ENCODE data around the gene SPI1.

Gene SPI1

GRCh38 chr11:47413351-47413750 is 35.0 kb upstream of the SPI1 start:
- H3K9ac ChIP-seq (ENCODE audit: low read length in 2 of 2): no peak overlapping the region
- H3K4me1 ChIP-seq (ENCODE audit: control insufficient read depth, insufficient read depth, low read length): peaks cover 51% of the 10 kb centered on the region
- H3K27me3 ChIP-seq (ENCODE audit: control insufficient read depth in 1 of 2, insufficient read depth in 2 of 2, low read length in 2 of 2): no peaks in the 10 kb centered on the region
- no peaks in the 10 kb centered on the region for H3K9me3 ChIP-seq (ENCODE audit: control insufficient read depth in 2 of 2, low read length in 2 of 2)
- no peak overlapping the region for H3K4me3 ChIP-seq (ENCODE audit: low read length in 2 of 2)
- H3K36me3 ChIP-seq (ENCODE audit: control insufficient read depth in 2 of 2, insufficient read depth in 2 of 2, low read length in 2 of 2): peaks cover 17 to 36% of the 10 kb centered on the region in 2 donors
- H3K27ac ChIP-seq (ENCODE audit: low read length): no peak overlapping the region

DNA sequence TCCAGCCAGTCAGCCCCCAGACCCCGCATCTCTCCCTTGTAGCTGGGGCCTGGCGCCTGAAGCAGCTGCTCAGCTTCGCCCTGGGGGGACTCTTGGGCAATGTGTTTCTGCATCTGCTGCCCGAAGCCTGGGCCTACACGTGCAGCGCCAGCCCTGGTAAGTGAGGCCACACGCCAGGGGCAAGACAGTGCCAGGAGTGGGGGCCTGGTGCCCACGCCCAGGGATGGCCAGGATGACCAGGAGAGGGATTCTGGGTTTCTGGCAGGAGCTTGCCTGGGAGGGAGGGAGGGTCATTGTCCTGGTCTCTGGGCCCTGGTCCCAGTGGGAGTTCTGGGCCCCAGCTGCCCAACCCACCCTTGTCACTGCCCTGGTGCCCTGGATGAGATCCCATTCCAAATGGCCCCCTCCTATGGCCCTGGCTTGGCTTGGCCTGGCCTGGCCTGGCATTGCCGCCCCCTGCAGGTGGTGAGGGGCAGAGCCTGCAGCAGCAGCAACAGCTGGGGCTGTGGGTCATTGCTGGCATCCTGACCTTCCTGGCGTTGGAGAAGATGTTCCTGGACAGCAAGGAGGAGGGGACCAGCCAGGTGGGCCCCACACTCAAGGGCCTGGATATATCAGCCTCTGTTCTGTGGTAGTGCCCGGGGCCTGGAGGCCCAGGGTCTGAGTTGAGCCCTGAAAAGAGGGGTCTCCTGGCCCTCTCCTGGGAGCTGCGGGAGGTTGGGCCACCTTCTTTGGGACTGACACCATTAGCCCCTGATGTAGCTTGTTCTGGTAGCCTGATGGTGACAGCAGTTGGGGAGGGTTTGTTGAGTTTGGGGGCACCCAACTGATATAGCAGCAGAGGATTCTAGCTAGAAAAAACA is 33.8 kb upstream of the SPI1 start:
- H3K4me3 ChIP-seq (ENCODE audit: low read length in 2 of 2): no peak overlapping the region
- H3K9me3 ChIP-seq (ENCODE audit: control insufficient read depth in 2 of 2, low read length in 2 of 2): no peaks in the 10 kb centered on the region
- no peak overlapping the region for H3K27ac ChIP-seq (ENCODE audit: low read length)
- peaks cover 59% of the 10 kb centered on the region for H3K4me1 ChIP-seq (ENCODE audit: control insufficient read depth, insufficient read depth, low read length)
- H3K36me3 ChIP-seq (ENCODE audit: control insufficient read depth in 2 of 2, insufficient read depth in 2 of 2, low read length in 2 of 2): peaks cover 13 to 25% of the 10 kb centered on the region in 2 donors
- H3K27me3 ChIP-seq (ENCODE audit: control insufficient read depth in 1 of 2, insufficient read depth in 2 of 2, low read length in 2 of 2): no peaks in the 10 kb centered on the region
- H3K9ac ChIP-seq (ENCODE audit: low read length in 2 of 2): no peak overlapping the region

DNA sequence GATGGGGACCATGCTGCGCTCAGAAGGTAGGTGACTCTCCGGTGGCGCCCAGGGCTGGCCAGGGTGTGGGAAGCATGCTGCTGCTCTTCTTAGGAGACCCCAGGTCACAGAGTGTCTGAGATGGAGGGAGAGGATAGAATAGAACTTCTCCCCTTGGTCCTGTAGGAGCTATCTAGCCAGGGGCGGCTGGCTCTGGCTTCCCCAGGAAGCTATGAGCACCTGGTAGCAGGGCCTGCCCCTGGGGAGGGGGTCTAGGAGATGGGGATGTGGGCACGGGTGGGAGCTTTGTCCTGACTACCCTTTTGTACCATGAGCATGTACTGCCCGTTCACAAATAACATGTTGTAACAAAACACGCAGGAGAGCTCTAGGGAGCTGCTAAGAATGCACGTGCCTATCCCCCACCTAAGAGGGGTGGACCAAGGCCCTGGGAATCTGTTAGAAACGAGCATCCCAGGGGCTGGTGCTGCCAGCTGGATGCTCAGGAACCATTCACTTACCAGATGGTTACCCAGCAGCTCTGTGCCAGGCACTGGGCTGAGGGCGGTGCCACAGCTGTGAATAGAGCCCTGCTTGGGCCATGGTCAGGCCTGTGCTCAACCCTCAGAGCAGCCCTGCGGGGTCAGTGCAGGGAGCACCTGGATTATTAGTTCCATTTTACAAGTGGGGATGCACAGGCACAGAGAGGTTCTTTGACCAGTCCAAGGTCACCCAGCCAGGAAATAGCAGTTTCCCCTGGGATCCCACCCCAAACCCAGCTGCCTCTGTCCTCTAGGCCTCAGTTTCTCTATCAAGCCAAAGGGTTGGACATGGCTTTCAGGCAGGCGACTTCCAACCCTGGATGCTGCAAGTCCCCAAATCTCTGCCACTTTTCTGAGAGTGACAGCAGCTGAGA is 32.3 kb upstream of the SPI1 start:
- Histone ChIP-seq H3K27ac (ENCODE audit: low read length) (peak overlapping the region; percentile 90), H3K9ac (ENCODE audit: low read length in 2 of 2) (peak overlapping the region in 1 of 2 donors; percentile 99), H3K36me3 (ENCODE audit: control insufficient read depth in 2 of 2, insufficient read depth in 2 of 2, low read length in 2 of 2) (peaks cover 13 to 25% of the 10 kb centered on the region in 2 donors), H3K27me3 (ENCODE audit: control insufficient read depth in 1 of 2, insufficient read depth in 2 of 2, low read length in 2 of 2) (no peaks in the 10 kb centered on the region), H3K4me1 (ENCODE audit: control insufficient read depth, insufficient read depth, low read length) (peaks cover 51% of the 10 kb centered on the region), H3K4me3 (ENCODE audit: low read length in 2 of 2) (peak overlapping the region in 1 of 2 donors; percentile 92), H3K9me3 (ENCODE audit: control insufficient read depth in 2 of 2, low read length in 2 of 2) (no peaks in the 10 kb centered on the region)

DNA sequence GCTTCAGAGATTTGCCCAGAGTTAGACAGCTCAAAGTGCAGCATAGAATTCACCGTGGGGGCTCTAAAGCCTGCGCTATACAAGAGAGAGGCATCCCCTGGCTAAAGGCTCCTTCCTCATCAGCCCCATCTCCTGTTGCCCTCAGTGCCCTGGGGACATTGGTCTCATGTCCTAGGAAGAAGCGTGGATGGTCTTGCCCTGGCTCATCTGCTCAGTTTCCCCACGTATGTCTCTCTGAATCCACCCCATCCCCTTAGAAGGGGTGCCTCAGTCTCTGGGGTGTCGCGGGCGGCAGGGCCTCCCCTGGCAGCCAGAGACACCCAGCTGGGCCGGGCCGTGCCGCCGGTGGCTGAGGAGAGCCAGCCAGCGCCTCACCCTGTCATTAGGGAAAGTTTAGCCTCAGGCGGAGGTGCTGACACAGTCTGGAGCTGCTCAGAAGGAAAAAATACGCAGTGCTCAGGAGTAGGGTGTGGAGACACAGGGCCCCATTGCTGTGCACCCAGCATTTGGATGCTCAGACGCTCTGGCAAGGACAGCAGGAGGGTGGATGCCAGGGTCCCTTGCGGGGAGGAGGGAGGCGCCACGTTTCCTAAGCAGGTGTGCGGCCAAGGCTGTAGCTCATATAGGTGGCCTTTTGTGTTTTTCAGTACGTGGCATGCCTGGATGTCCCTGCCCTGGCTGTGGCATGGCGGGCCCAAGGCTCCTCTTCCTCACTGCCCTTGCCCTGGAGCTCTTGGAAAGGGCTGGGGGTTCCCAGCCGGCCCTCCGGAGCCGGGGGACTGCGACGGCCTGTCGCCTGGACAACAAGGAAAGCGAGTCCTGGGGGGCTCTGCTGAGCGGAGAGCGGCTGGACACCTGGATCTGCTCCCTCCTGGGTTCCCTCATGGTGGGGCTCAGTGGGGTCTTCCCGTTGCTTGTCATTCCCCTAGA is 31.4 kb upstream of the SPI1 start:
- Histone ChIP-seq H3K27me3 (ENCODE audit: control insufficient read depth in 1 of 2, insufficient read depth in 2 of 2, low read length in 2 of 2) (no peaks in the 10 kb centered on the region), H3K4me1 (ENCODE audit: control insufficient read depth, insufficient read depth, low read length) (peaks cover 44% of the 10 kb centered on the region), H3K36me3 (ENCODE audit: control insufficient read depth in 2 of 2, insufficient read depth in 2 of 2, low read length in 2 of 2) (peaks cover 9 to 20% of the 10 kb centered on the region in 2 donors), H3K27ac (ENCODE audit: low read length) (peak overlapping the region; percentile 90), H3K9ac (ENCODE audit: low read length in 2 of 2) (peak overlapping the region; percentile 92 to 99), H3K4me3 (ENCODE audit: low read length in 2 of 2) (peak overlapping the region; percentile 92 to 96), H3K9me3 (ENCODE audit: control insufficient read depth in 2 of 2, low read length in 2 of 2) (no peaks in the 10 kb centered on the region)

GRCh38 chr11:47408598-47409439 is 30.5 kb upstream of the SPI1 start:
- peaks cover 38% of the 10 kb centered on the region for H3K4me1 ChIP-seq (ENCODE audit: control insufficient read depth, insufficient read depth, low read length)
- H3K27me3 ChIP-seq (ENCODE audit: control insufficient read depth in 1 of 2, insufficient read depth in 2 of 2, low read length in 2 of 2): no peaks in the 10 kb centered on the region
- peak overlapping the region; percentile 90 for H3K27ac ChIP-seq (ENCODE audit: low read length)

GRCh38 chr11:47407746-47408590 is 29.6 kb upstream of the SPI1 start, which contains the start of gene SLC39A13:
Gene SLC39A13 (plus strand): TSS chr11:47408590. CDS start chr11:47410095, 1,505 bp downstream.
- Histone ChIP-seq H3K36me3 (ENCODE audit: control insufficient read depth in 2 of 2, insufficient read depth in 2 of 2, low read length in 2 of 2) (peaks cover 3 to 12% of the 10 kb centered on the region in 2 donors), H3K9me3 (ENCODE audit: control insufficient read depth in 2 of 2, low read length in 2 of 2) (no peaks in the 10 kb centered on the region), H3K27me3 (ENCODE audit: control insufficient read depth in 1 of 2, insufficient read depth in 2 of 2, low read length in 2 of 2) (no peaks in the 10 kb centered on the region), H3K27ac (ENCODE audit: low read length) (peak within 1 kb of the TSS; percentile 97), H3K4me1 (ENCODE audit: control insufficient read depth, insufficient read depth, low read length) (peaks cover 34% of the 10 kb centered on the region), H3K4me3 (ENCODE audit: low read length in 2 of 2) (peak within 1 kb of the TSS; percentile 92 to 96), H3K9ac (ENCODE audit: low read length in 2 of 2) (peak within 1 kb of the TSS; percentile 97 to 99)

More at GRCh38 chr11:47408598-47409439, 30.5 kb upstream of the SPI1 start:
- Histone ChIP-seq H3K4me3 (ENCODE audit: low read length in 2 of 2) (peak overlapping the region; percentile 92 to 96), H3K9ac (ENCODE audit: low read length in 2 of 2) (peak overlapping the region; percentile 92 to 99), H3K36me3 (ENCODE audit: control insufficient read depth in 2 of 2, insufficient read depth in 2 of 2, low read length in 2 of 2) (peaks cover 4 to 15% of the 10 kb centered on the region in 2 donors), H3K9me3 (ENCODE audit: control insufficient read depth in 2 of 2, low read length in 2 of 2) (no peaks in the 10 kb centered on the region)

DNA sequence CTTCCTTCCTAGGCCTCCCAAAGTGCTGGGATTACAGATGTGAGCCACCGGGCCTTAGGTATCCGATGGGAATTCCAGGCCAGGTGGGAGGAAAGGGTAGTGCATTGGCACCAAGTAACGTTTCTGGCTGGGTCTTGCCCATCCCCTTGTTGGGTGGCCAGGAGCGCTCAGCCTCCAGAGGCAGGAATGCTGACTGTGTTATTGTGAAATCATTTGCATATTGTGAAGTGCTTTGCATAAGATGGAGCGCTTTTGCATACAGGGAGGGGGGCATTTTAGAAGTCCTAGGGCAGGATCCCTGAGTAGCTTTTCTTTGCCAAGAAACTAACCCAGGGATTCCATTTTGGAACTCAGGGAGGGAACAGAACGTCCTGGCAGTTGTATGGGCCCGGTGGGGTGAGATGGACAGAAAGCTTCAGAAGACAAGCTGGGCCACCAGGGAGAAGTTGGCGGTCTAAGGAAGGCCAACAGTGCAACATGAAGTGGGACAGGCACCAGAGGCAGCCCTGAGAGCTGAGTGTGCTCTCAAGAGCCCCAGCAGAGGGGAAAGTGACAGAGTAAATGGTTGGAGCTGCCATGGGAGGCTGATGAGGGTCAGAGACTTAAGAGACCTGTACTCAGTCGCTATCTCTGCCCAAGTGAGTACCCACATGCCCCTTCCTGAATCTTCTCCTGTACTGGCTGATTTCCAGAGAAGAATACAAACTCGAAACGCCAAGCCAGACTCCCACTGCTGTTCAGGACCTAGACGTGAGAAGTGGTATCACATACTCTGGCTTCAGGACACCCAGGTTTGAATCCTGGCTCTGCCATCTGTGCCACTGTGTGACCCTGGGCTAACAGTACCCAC is 28.8 kb upstream of the SPI1 start:
- peak overlapping the region; percentile 92 to 97 for H3K9ac ChIP-seq (ENCODE audit: low read length in 2 of 2)
- H3K4me3 ChIP-seq (ENCODE audit: low read length in 2 of 2): peak overlapping the region; percentile 88 to 96
- H3K4me1 ChIP-seq (ENCODE audit: control insufficient read depth, insufficient read depth, low read length): peaks cover 34% of the 10 kb centered on the region

DNA sequence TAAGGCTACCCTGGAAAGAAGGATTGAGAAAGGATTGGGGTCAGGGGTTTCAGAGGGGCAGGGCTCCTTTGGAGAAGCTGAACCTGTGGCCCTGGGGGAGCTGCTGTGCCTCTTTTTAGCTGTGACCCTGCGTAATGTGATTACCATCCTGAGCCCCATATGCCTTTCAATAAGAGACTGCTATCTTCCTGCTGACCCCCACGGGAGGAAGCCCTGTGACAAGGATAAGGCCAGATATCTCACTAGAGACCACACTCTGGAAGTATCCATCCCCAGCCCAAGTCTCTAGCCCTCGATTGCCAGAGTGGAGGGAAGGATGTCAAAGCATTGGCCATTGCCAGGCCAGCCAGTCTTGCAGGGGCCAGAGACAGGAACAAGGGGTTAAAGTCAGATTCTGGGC is 25.2 kb upstream of the SPI1 start:
- Histone ChIP-seq H3K27me3 (ENCODE audit: control insufficient read depth in 1 of 2, insufficient read depth in 2 of 2, low read length in 2 of 2) (no peaks in the 10 kb centered on the region), H3K27ac (ENCODE audit: low read length) (no peak overlapping the region), H3K36me3 (ENCODE audit: control insufficient read depth in 2 of 2, insufficient read depth in 2 of 2, low read length in 2 of 2) (no peaks in the 10 kb centered on the region), H3K9me3 (ENCODE audit: control insufficient read depth in 2 of 2, low read length in 2 of 2) (no peaks in the 10 kb centered on the region), H3K9ac (ENCODE audit: low read length in 2 of 2) (no peak overlapping the region), H3K4me3 (ENCODE audit: low read length in 2 of 2) (no peak overlapping the region), H3K4me1 (ENCODE audit: control insufficient read depth, insufficient read depth, low read length) (peaks cover 25% of the 10 kb centered on the region)

More for the DNA sequence above, 28.8 kb upstream of the SPI1 start:
- Histone ChIP-seq H3K9me3 (ENCODE audit: control insufficient read depth in 2 of 2, low read length in 2 of 2) (no peaks in the 10 kb centered on the region), H3K36me3 (ENCODE audit: control insufficient read depth in 2 of 2, insufficient read depth in 2 of 2, low read length in 2 of 2) (peaks cover 0 to 9% of the 10 kb centered on the region in 2 donors), H3K27ac (ENCODE audit: low read length) (peak overlapping the region; percentile 97), H3K27me3 (ENCODE audit: control insufficient read depth in 1 of 2, insufficient read depth in 2 of 2, low read length in 2 of 2) (no peaks in the 10 kb centered on the region)
